ENCODE measurements around the gene PTTG1IP2. TPM values are rescaled to one million over a fixed set of nuclear protein-coding genes. Genes with fewer than 3 reads are reported as not detected.

Gene PTTG1IP2
- total RNA-seq, 1 experiment from 2014 or later: not detected

GRCh38 chr7:90433221-90433620 is 36.2 kb upstream of the PTTG1IP2 start:
- CTCF ChIA-PET: no interaction called here
- DNase-seq (ENCODE audit: low spot score): no peak

GRCh38 chr7:90445633-90446032 is 23.8 kb upstream of the PTTG1IP2 start:
- Histone ChIP-seq H3K27me3 (replicated peaks; ENCODE audit: insufficient read depth, low read depth, low read length, poor library complexity) (no peaks in the 10 kb centered on the region), H3K27ac (ENCODE audit: low read depth, low read length, poor library complexity, severe bottlenecking) (no peak overlapping the region), H3K4me1 (ENCODE audit: insufficient read depth, low read length, poor library complexity, severe bottlenecking) (no peaks in the 10 kb centered on the region), H3K9me3 (ENCODE audit: low read depth, low read length, poor library complexity, severe bottlenecking) (no peaks in the 10 kb centered on the region), H3K4me3 (ENCODE audit: low read depth, low read length, poor library complexity, severe bottlenecking) (no peak overlapping the region), H3K36me3 (ENCODE audit: insufficient read depth, low read length, poor library complexity, severe bottlenecking) (no peaks in the 10 kb centered on the region)
- intact Hi-C loops (cut with micrococcal nuclease; ENCODE audit: unreplicated experiment): no loop called here
- no TSS peak for BruUV-seq (replicated peaks)
- no peak for TF ChIP-seq EZH2 (IDR thresholded peaks at IDR 0.05; ENCODE audit: borderline replicate concordance, low read depth, low read length, poor library complexity, severe bottlenecking)
- no peak for TF ChIP-seq CTCF (conservative IDR thresholded peaks at IDR 0.05; ENCODE audit: low read depth, low read length)
- DNase-seq (ENCODE audit: low spot score): no peak
- ChIA-PET CTCF (interaction anchor here (0.9 kb wide), 1 partner anchor 18 kb away, joined by 3 read pairs; no protein-coding TSS in a partner anchor), POLR2A (ENCODE audit: low non-redundant PET) (no interaction called here)

More at GRCh38 chr7:90433221-90433620, 36.2 kb upstream of the PTTG1IP2 start:
- Histone ChIP-seq H3K36me3 (ENCODE audit: insufficient read depth, low read length, poor library complexity, severe bottlenecking) (no peaks in the 10 kb centered on the region), H3K27ac (ENCODE audit: low read depth, low read length, poor library complexity, severe bottlenecking) (no peak overlapping the region), H3K4me3 (ENCODE audit: low read depth, low read length, poor library complexity, severe bottlenecking) (no peak overlapping the region), H3K27me3 (replicated peaks; ENCODE audit: insufficient read depth, low read depth, low read length, poor library complexity) (no peaks in the 10 kb centered on the region), H3K4me1 (ENCODE audit: insufficient read depth, low read length, poor library complexity, severe bottlenecking) (peaks cover 8% of the 10 kb centered on the region), H3K9me3 (ENCODE audit: low read depth, low read length, poor library complexity, severe bottlenecking) (peaks cover 18% of the 10 kb centered on the region)
- no peak for TF ChIP-seq CTCF (conservative IDR thresholded peaks at IDR 0.05; ENCODE audit: low read depth, low read length)
- no peak for TF ChIP-seq EZH2 (IDR thresholded peaks at IDR 0.05; ENCODE audit: borderline replicate concordance, low read depth, low read length, poor library complexity, severe bottlenecking)
- POLR2A ChIA-PET (ENCODE audit: low non-redundant PET): no interaction called here
- BruUV-seq (replicated peaks): no TSS peak
- intact Hi-C loops (cut with micrococcal nuclease; ENCODE audit: unreplicated experiment): no loop called here

GRCh38 chr7:90446137-90446899 is 23.1 kb upstream of the PTTG1IP2 start:
- POLR2A ChIA-PET (ENCODE audit: low non-redundant PET): no interaction called here
- H3K36me3 ChIP-seq (ENCODE audit: insufficient read depth, low read length, poor library complexity, severe bottlenecking): no peaks in the 10 kb centered on the region
- TF ChIP-seq CTCF (conservative IDR thresholded peaks at IDR 0.05; ENCODE audit: low read depth, low read length) (no peak), EZH2 (IDR thresholded peaks at IDR 0.05; ENCODE audit: borderline replicate concordance, low read depth, low read length, poor library complexity, severe bottlenecking) (no peak)

More at GRCh38 chr7:90446137-90446899, 23.1 kb upstream of the PTTG1IP2 start:
- DNase-seq (ENCODE audit: low spot score): no peak
- BruUV-seq (replicated peaks): no TSS peak
- H3K4me3 ChIP-seq (ENCODE audit: low read depth, low read length, poor library complexity, severe bottlenecking): no peak overlapping the region
- CTCF ChIA-PET: interaction anchor here (1.4 kb wide), 1 partner anchor 9 kb away, joined by 5 read pairs; no protein-coding TSS in a partner anchor
- intact Hi-C loops (cut with micrococcal nuclease; ENCODE audit: unreplicated experiment): no loop called here
- no peaks in the 10 kb centered on the region for H3K27me3 ChIP-seq (replicated peaks; ENCODE audit: insufficient read depth, low read depth, low read length, poor library complexity)
- H3K4me1 ChIP-seq (ENCODE audit: insufficient read depth, low read length, poor library complexity, severe bottlenecking): no peaks in the 10 kb centered on the region
- H3K27ac ChIP-seq (ENCODE audit: low read depth, low read length, poor library complexity, severe bottlenecking): no peak overlapping the region
- H3K9me3 ChIP-seq (ENCODE audit: low read depth, low read length, poor library complexity, severe bottlenecking): no peaks in the 10 kb centered on the region

Measured in A673 (cell line).